A673 (cell line): ENCODE results near the gene SRMS. TPM values are rescaled to one million over a fixed set of nuclear protein-coding genes. Genes with fewer than 3 reads are reported as not detected.

Source experiments
- BruUV-seq: library from RNA; stranded (reverse); fragments of 400-500 nt; replicated peaks from 2 replicates; lab custom pipeline; 2021; lab: Mats Ljungman, UMichigan
- CTCF ChIA-PET: fragments of 300-600 bp; sonication (Branson Sonifier 250); formaldehyde crosslinking; loops from one replicate; lab custom pipeline; 2022; ENCODE audit warnings: antibody characterized with exemption; lab: Charles Lee
- POLR2A ChIA-PET: fragments of 300-600 bp; sonication (Branson Sonifier 250); formaldehyde crosslinking; loops from one replicate; lab custom pipeline; 2022; ENCODE audit warnings: antibody characterized with exemption; ENCODE audit not compliant: low non-redundant PET; lab: Charles Lee
- DNase-seq: peaks from one replicate; pipeline ENCODE4 v3.0.0-alpha.2; 2015; ENCODE audit warnings: low spot score
- H3K27ac ChIP-seq: fragments of 200-600 bp; sonication (generic); 2 replicates; pipeline ENCODE4 v1.5.1; 2016; ENCODE audit warnings: mixed run types, low read depth, mild to moderate bottlenecking, mixed read lengths, antibody characterized with exemption, low read length; ENCODE audit not compliant: poor library complexity, severe bottlenecking
- H3K27me3 ChIP-seq: fragments of 200-600 bp; sonication (generic); replicated peaks from 2 replicates; pipeline ENCODE4 v1.6.1; 2017; ENCODE audit warnings: mixed run types, low read depth, mild to moderate bottlenecking, mixed read lengths, antibody characterized with exemption, low read length; ENCODE audit not compliant: insufficient read depth, poor library complexity
- H3K36me3 ChIP-seq: fragments of 200-600 bp; sonication (generic); 2 replicates; pipeline ENCODE4 v1.6.1; 2016; ENCODE audit warnings: mixed run types, mild to moderate bottlenecking, mixed read lengths, antibody characterized with exemption, low read length; ENCODE audit not compliant: insufficient read depth, poor library complexity, severe bottlenecking
- H3K4me1 ChIP-seq: fragments of 200-600 bp; sonication (generic); 2 replicates; pipeline ENCODE4 v1.6.1; 2017; ENCODE audit warnings: mixed run types, mild to moderate bottlenecking, mixed read lengths, antibody characterized with exemption, low read length; ENCODE audit not compliant: insufficient read depth, poor library complexity, severe bottlenecking
- H3K4me3 ChIP-seq: fragments of 200-600 bp; sonication (generic); 2 replicates; pipeline ENCODE4 v1.5.1; 2016; ENCODE audit warnings: low read depth, mixed run types, mild to moderate bottlenecking, mixed read lengths, low read length; ENCODE audit not compliant: poor library complexity, severe bottlenecking
- H3K9me3 ChIP-seq: fragments of 200-600 bp; sonication (generic); 2 replicates; pipeline ENCODE4 v1.6.1; 2016; ENCODE audit warnings: mixed run types, low read depth, mild to moderate bottlenecking, mixed read lengths, antibody characterized with exemption, low read length; ENCODE audit not compliant: poor library complexity, severe bottlenecking
- CTCF ChIP-seq: fragments of 300-800, 200-600 bp; sonication (generic); conservative IDR thresholded peaks from 2 replicates; pipeline ENCODE4 v1.5.1; 2017; ENCODE audit warnings: low read depth, mild to moderate bottlenecking, antibody characterized with exemption, low read length, moderate library complexity, mixed read lengths
- EZH2 ChIP-seq: fragments of 200-600 bp; sonication (generic); IDR thresholded peaks from 2 replicates; pipeline ENCODE4 v1.6.1; 2017; ENCODE audit warnings: borderline replicate concordance, low read depth, mild to moderate bottlenecking, mixed read lengths, antibody characterized with exemption, low read length; ENCODE audit not compliant: poor library complexity, severe bottlenecking
- intact Hi-C: fragments of 100-400 bp; cut with micrococcal nuclease; formaldehyde crosslinking; loops from one replicate; pipeline ENCODE4 v1.10.0; 2022; ENCODE audit not compliant: unreplicated experiment
- total RNA-seq: library from RNA; stranded (reverse); gene quantifications from 2 replicates; pipeline ENCODE4 v1.2.3, GENCODE V29; 2021

Gene SRMS
- total RNA-seq, 1 experiment from 2014 or later = not detected

- H3K4me3 ChIP-seq = no peak overlapping the region
- CTCF ChIA-PET = no interaction called here
- POLR2A ChIA-PET = no interaction called here
- H3K36me3 ChIP-seq = no peaks in the 10 kb centered on the region
- no peaks in the 10 kb centered on the region for H3K4me1 ChIP-seq
- no TSS peak for BruUV-seq
- no peak for DNase-seq
- intact Hi-C loops = no loop called here
- H3K9me3 ChIP-seq = no peaks in the 10 kb centered on the region
- no peak overlapping the region for H3K27ac ChIP-seq
- peaks cover 7% of the 10 kb centered on the region for H3K27me3 ChIP-seq
- TF ChIP-seq EZH2 = no peak
- no peak for TF ChIP-seq CTCF
These were observed 38.4 kb downstream of the SRMS start for GRCh38 chr20:63509088-63509564.

GRCh38 chr20:63508072-63508768 is 39.3 kb downstream of the SRMS start:
- no TSS peak for BruUV-seq
- CTCF ChIA-PET = interaction anchor here (0.7 kb wide), 1 partner anchor 12 kb away, joined by 4 read pairs; no protein-coding TSS in a partner anchor
- POLR2A ChIA-PET = interaction anchor here (0.7 kb wide), 1 partner anchor 388 kb away, joined by 12 read pairs; no protein-coding TSS in a partner anchor
- Histone ChIP-seq H3K27me3 (peaks cover 4% of the 10 kb centered on the region), H3K27ac (no peak overlapping the region), H3K9me3 (no peaks in the 10 kb centered on the region), H3K4me1 (no peaks in the 10 kb centered on the region), H3K36me3 (no peaks in the 10 kb centered on the region), H3K4me3 (no peak overlapping the region)
- intact Hi-C loops = no loop called here
- no peak for DNase-seq
- TF ChIP-seq CTCF (no peak), EZH2 (no peak)

- POLR2A ChIA-PET = interaction anchor here (0.7 kb wide), 1 partner anchor 17 kb away, joined by 4 read pairs; no protein-coding TSS in a partner anchor
- H3K36me3 ChIP-seq = no peaks in the 10 kb centered on the region
- BruUV-seq = no TSS peak
- TF ChIP-seq EZH2 = no peak
- no peak for TF ChIP-seq CTCF
- H3K4me3 ChIP-seq = no peak overlapping the region
- no peak overlapping the region for H3K27ac ChIP-seq
- CTCF ChIA-PET = interaction anchor here (0.7 kb wide), 1 partner anchor 404 kb away, joined by 11 read pairs; no protein-coding TSS in a partner anchor
- DNase-seq = no peak
- peaks cover 1% of the 10 kb centered on the region for H3K4me1 ChIP-seq
- no peaks in the 10 kb centered on the region for H3K27me3 ChIP-seq
- intact Hi-C loops = no loop called here
- H3K9me3 ChIP-seq = no peaks in the 10 kb centered on the region
These were observed 40.3 kb downstream of the SRMS start for GRCh38 chr20:63507083-63507743.
